ENCODE data around the gene CNTN4.

- TF ChIP-seq CTCF (IDR thresholded peaks at IDR 0.05; ENCODE audit: low read length): no peak
- no peak for TF ChIP-seq EZH2 (optimal IDR thresholded peaks at IDR 0.05; ENCODE audit: low read depth, low read length)
- no peak for TF ChIP-seq EZH2phosphoT487 (IDR thresholded peaks at IDR 0.05; ENCODE audit: low read length)
These were observed 777.7 kb downstream of the CNTN4 start for GRCh38 chr3:2876362-2876761.
